Pulmonary artery endothelial cell (primary cell): ENCODE data around the gene FAM98C. TPM values are rescaled to one million over a fixed set of nuclear protein-coding genes. Genes with fewer than 3 reads are reported as not detected.

Experiments used
- DNase-seq: peaks from one replicate; pipeline ENCODE4 v3.0.0-alpha.2; 2011; ENCODE audit warnings: low read depth, low spot score
- total RNA-seq: library from RNA; depleted of rRNA; stranded (reverse); fragments of >200 nt; gene quantifications from 2 replicates; pipeline ENCODE4 v1.2.3, GENCODE V29; 2014

The FAM98C gene
- total RNA-seq, 1 donor from 2014 or later = 8.2 TPM

DNA sequence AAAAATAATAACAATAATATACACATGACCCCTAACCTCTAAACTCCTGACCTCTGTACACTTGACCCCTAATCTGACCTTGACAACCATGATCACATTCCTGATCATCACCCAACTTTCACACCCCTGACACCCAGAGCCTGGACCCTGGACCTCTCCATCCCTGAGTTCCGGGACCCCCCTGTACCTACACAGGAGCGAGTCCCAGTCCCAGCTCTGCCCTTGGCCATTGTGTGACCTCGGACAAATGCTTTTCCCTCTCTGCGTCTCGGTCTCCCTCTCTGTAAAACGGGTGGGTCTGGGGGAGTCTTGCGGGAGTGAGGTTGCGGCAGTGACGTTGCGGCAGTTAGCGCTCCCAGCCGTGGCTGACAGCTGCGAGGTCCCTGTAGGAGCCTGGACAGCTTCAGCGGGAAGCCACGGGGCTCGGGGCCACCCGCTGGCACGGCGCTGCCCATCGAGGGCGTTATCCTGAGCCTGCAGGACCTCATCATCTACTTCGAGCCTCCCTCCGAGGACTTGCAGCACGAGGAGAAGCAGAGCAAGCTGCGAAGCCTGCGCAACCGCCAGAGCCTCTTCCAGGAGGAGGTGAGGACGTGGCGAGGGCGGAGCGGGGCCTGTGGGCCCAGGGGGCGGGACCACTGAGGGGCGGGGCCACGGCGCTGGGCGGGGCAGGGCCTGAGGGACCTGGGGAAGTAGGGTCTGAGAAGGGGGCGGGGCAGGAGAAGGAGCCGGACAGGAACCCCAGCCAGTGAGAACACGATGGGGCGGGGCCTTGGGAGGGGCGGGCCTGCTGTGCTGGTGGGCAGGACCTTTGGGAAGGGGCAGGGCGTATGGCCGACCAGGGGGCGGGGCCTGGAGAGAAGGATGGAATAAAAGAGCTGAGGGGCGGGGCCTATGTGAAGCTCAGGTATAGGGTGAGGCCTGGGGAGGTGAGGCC is 49.8 kb downstream of the FAM98C start:
- DNase-seq = no peak

DNA sequence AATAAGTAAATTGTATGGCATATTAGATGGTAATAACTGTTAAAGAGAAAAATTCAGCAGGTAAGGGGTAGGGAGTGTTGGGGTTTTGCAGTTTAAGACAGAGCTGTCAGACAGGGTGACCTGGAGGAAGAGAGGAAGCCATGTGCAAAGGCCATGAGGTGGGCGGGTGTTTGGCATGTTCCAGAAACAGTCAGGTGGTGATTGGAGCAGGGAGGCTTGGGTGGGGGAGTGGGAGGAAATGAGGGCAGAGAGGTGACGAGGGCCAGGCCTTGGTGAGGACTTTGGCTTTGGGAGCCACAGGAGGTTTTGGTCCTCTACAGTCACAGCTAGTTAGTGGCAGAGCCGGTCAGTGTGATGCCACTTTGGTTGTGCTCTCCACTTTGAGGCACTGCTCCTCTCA is 50.7 kb downstream of the FAM98C start:
- no peak for DNase-seq

DNA sequence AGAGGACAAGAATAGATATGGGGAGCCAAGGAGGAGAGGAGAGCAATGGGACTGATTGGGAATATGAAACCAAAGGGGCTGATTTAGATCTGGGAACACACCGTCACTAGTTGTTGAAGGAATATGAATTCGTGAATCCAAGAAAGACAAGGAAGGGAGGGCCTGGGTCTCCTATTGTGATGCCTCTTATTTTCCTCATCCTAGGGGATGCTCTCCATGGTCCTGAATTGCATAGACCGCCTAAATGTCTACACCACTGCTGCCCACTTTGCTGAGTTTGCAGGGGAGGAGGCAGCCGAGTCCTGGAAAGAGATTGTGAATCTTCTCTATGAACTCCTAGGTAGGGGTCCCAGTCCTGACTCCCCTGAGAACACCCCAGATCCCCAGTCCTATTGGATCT is 52.1 kb downstream of the FAM98C start:
- no peak for DNase-seq

DNA sequence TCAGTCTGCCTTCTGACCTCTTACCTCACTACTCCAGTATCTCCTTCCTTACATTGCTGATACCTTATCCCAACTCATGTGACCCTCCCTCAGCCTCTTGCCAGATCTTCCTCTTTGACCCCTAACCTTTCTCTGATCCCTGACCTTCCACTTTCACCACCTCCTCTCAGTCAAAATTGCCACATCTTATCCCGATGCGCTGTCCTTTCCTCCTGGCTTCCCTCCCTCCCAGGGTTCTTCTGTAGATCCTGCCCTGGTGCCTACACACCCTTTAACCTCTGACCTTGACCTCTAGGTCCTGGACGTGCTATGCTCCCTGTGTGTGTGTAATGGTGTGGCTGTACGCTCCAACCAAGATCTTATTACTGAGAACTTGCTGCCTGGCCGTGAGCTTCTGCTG is 54.3 kb downstream of the FAM98C start:
- no peak for DNase-seq

DNA sequence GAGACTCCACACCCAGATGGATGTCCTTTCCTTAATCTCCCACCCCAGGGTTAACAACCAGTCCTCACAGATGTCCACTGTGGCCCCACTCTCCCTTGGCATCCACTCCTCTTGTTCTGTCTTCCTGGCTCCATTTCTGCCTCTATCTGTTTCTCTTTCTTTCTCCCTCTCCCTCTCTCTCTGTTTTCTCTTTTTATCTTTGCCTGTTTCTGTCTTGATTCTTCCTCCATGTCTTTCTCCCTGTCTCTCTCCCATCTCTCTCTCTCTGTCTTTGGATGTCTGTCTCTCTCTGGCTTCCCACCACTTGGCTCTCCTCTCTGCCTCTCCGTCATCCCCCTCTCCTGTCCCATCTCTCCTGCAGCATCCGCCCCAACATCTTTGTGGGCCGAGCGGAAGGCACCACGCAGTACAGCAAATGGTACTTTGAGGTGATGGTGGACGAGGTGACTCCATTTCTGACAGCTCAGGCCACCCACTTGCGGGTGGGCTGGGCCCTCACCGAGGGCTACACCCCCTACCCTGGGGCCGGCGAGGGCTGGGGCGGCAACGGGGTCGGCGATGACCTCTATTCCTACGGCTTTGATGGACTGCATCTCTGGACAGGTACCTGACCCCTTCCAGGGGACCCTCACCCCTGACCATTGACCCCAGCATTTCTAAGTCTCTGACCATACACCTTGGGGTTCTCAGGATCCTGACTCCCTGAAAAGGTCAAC is 55.0 kb downstream of the FAM98C start:
- DNase-seq = no peak

Other genes starting within 250 kb of the FAM98C start
- gene DPF1, start 178.9 kb upstream of the FAM98C start, total RNA-seq = 1.3 and 1.8 TPM in 2 replicates
- gene PPP1R14A, start 146.7 kb upstream of the FAM98C start, total RNA-seq = 0.66 and 3.0 TPM in 2 replicates
- 5.9 and 12.6 TPM in 2 replicates for gene SPINT2, start 138.5 kb upstream of the FAM98C start, total RNA-seq
- gene C19orf33, start 98.8 kb upstream of the FAM98C start, total RNA-seq = 27.9 and 33.4 TPM in 2 replicates
- 78.7 and 98.5 TPM in 2 replicates for gene YIF1B, start 87.1 kb upstream of the FAM98C start, total RNA-seq
- gene KCNK6, start 83.2 kb upstream of the FAM98C start, total RNA-seq = 7.0 and 13.7 TPM in 2 replicates
- gene CATSPERG, start 67.3 kb upstream of the FAM98C start, total RNA-seq = 0.73 and 2.3 TPM in 2 replicates
- gene PSMD8, start 28.5 kb upstream of the FAM98C start, total RNA-seq = 316 and 323 TPM in 2 replicates
- 0.33 and 0.35 TPM in 2 replicates for gene GGN, start 15.1 kb upstream of the FAM98C start, total RNA-seq
- gene SPRED3, start 14.4 kb upstream of the FAM98C start, total RNA-seq = 3.4 and 3.6 TPM in 2 replicates
- not detected in 2 replicates for gene RASGRP4, start 23.1 kb downstream of the FAM98C start, total RNA-seq
- 0.26 TPM in 1 of 2 replicates, not detected in the other for gene RYR1, start 30.6 kb downstream of the FAM98C start, total RNA-seq
- gene MAP4K1, start 214.9 kb downstream of the FAM98C start, total RNA-seq = 0.13 and 0.21 TPM in 2 replicates
- 439 and 457 TPM in 2 replicates for gene EIF3K, start 216.1 kb downstream of the FAM98C start, total RNA-seq
- 287 and 407 TPM in 2 replicates for gene ACTN4, start 244.6 kb downstream of the FAM98C start, total RNA-seq